GM12878 (cell line): ENCODE measurements around the gene SETBP1. TPM values are rescaled to one million over a fixed set of nuclear protein-coding genes. Genes with fewer than 3 reads are reported as not detected.

ENCODE experiments used
- ASH2L ChIP-seq: fragments of 300-600, 200-600 bp; sonication (generic); IDR thresholded peaks from 2 replicates; pipeline ENCODE4 v1.6.1; 2017; ENCODE audit warnings: low read depth, mild to moderate bottlenecking, borderline replicate concordance
- ATF7 ChIP-seq: fragments of 450-650 bp; IDR thresholded peaks from 2 replicates; pipeline ENCODE4 v1.6.1; 2016; ENCODE audit warnings: low read depth, mild to moderate bottlenecking
- BCL11A ChIP-seq: IDR thresholded peaks from 2 replicates; pipeline ENCODE4 v1.6.1; 2011; ENCODE audit warnings: low read depth, low read length
- CBX5 ChIP-seq: sonication (generic); IDR thresholded peaks from 2 replicates; pipeline ENCODE4 v1.6.1; 2016; ENCODE audit warnings: low read depth, moderate library complexity, mild to moderate bottlenecking, inconsistent platforms
- CREM ChIP-seq: IDR thresholded peaks from 2 replicates; pipeline ENCODE4 v1.6.1; 2014; ENCODE audit warnings: antibody characterized with exemption, low read depth
- EGR1 ChIP-seq, 2 experiments: IDR thresholded peaks; 1 replicate in 1 of 2; 2 replicates in 1 of 2; pipeline ENCODE4 v1.6.1; 2011 to 2012; ENCODE audit warnings: low read depth in 2 of 2, low read length in 2 of 2, borderline replicate concordance in 1 of 2, mild to moderate bottlenecking in 1 of 2, moderate library complexity in 1 of 2
- FOXM1 ChIP-seq: IDR thresholded peaks from 2 replicates; pipeline ENCODE4 v1.6.1; 2012; ENCODE audit warnings: low read depth, mild to moderate bottlenecking, inconsistent platforms, low read length, moderate library complexity
- HDAC2 ChIP-seq: fragments of 200-600 bp; sonication (generic); IDR thresholded peaks from 2 replicates; pipeline ENCODE4 v1.6.1; 2017
- KAT2A ChIP-seq: conservative IDR thresholded peaks from 2 replicates; pipeline ENCODE4 v1.6.1; 2011; ENCODE audit warnings: low read depth, low read length; ENCODE audit not compliant: control insufficient read depth
- KLF5 ChIP-seq: fragments of 450-650 bp; IDR thresholded peaks from 2 replicates; pipeline ENCODE4 v1.6.1; 2014; ENCODE audit warnings: mild to moderate bottlenecking; ENCODE audit not compliant: partially characterized antibody
- NR2F1 ChIP-seq: fragments of 450-650 bp; conservative IDR thresholded peaks from 2 replicates; pipeline ENCODE4 v1.6.1; 2017; ENCODE audit warnings: mild to moderate bottlenecking
- RAD21 ChIP-seq: IDR thresholded peaks from 2 replicates; pipeline ENCODE4 v1.6.1; 2011; ENCODE audit warnings: mild to moderate bottlenecking, low read depth, low read length, moderate library complexity; ENCODE audit not compliant: insufficient read depth
- SPI1 ChIP-seq: IDR thresholded peaks from 2 replicates; pipeline ENCODE4 v1.6.1; 2011; ENCODE audit warnings: low read depth, mild to moderate bottlenecking, low read length, moderate library complexity, borderline replicate concordance; ENCODE audit not compliant: insufficient read depth
- WRNIP1 ChIP-seq: IDR thresholded peaks from 2 replicates; pipeline ENCODE4 v1.6.1; 2011; ENCODE audit warnings: low read depth, low read length, improper control_type of control experiment, borderline replicate concordance
- YY1 ChIP-seq: IDR thresholded peaks from 2 replicates; pipeline ENCODE4 v1.6.1; 2011; ENCODE audit warnings: low read depth, mild to moderate bottlenecking, low read length
- ZNF622 ChIP-seq: fragments of 450-650 bp; IDR thresholded peaks from 2 replicates; pipeline ENCODE4 v1.6.1; 2017; ENCODE audit warnings: mild to moderate bottlenecking, inconsistent platforms
- polyA plus RNA-seq, 11 experiments: library from polyadenylated mRNA; depleted of rRNA in 4 of 11; unstranded in 6 of 11; stranded (reverse) in 5 of 11; fragments of >200 nt; fragmentation: Nextera tagmentation in 4 of 11; fragmentation: Illumina TruSeq in 1 of 11; extraction: Ambion mirVana in 4 of 11; extraction: Trizol in 1 of 11; gene quantifications; 1 replicate in 1 of 11; 2 replicates in 10 of 11; pipeline versions ENCODE4 v1.2.1 to v1.2.3, GENCODE V29; 2011 to 2016; ENCODE audit warnings: inconsistent platforms in 2 of 11, missing spikeins in 2 of 11, low read depth in 1 of 11
- total RNA-seq, 4 experiments: library from RNA; depleted of rRNA in 3 of 4; stranded (reverse); fragments of >200 nt in 3 of 4; fragmentation: Illumina TruSeq in 1 of 4; extraction: Trizol in 1 of 4; gene quantifications; 2 replicates each; pipeline versions ENCODE4 v1.2.1 to v1.2.3, GENCODE V29; 2013 to 2021
- TF ChIP-seq, protein P1 (sequence below), 3 experiments: IDR thresholded peaks in 2 of 3; conservative IDR thresholded peaks in 1 of 3; 2 replicates each; pipeline ENCODE4 v1.5.1; 2011; ENCODE audit warnings: low read depth in 3 of 3, low read length in 3 of 3, mild to moderate bottlenecking in 3 of 3, control low read depth in 2 of 3, moderate library complexity in 2 of 3, inconsistent platforms in 1 of 3, mixed read lengths in 1 of 3; ENCODE audit not compliant: control insufficient read depth in 2 of 3, insufficient read depth in 1 of 3; ENCODE audit errors: extremely low read depth in 1 of 3
- TF ChIP-seq, protein P2 (sequence below): fragments of 150-350 bp; IDR thresholded peaks from 2 replicates; pipeline ENCODE4 v1.6.1; 2016; ENCODE audit warnings: low read depth, low read length

Gene SETBP1
- total and polyA plus RNA-seq, 10 of the 15 experiments (the other 5 are each of a cell fraction or from before 2014, with no cell fraction given), result 0.99 to 29.7 (median 8.3) TPM

DNA sequence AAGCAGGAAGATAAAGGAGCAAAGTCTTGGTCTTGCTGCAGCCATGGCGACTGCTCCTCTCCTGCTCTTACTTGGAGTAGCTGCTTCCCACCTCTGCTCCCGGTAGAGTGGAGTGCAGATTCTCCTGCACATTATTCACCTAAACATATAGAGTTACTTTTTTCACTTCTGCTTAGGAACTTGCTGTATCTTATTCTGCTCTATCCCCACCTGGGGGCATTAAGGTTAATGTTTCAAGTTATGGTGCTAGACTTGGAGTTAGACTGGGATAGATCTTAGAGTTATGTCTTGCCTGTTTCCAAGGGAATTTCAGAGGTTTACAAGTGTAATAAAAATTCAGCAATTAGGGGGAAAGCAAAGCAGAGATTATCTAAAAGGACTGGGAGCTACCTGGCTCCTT, 144.2 kb downstream of the SETBP1 start (continued):
- no peak for TF ChIP-seq FOXM1
- TF ChIP-seq KAT2A, result no peak
- 0 out of 2 replicates have a peak, but pooled peaks have one; percentile 11 for TF ChIP-seq SPI1
- no peak for TF ChIP-seq ASH2L
- no peak for TF ChIP-seq ZNF622
- TF ChIP-seq EGR1 (IDR thresholded peaks at IDR 0.05; ENCODE audit: borderline replicate concordance in 1 of 2, low read depth in 2 of 2, low read length in 2 of 2), result no peak
- TF ChIP-seq CBX5, result no peak
- TF ChIP-seq, protein P1, sequence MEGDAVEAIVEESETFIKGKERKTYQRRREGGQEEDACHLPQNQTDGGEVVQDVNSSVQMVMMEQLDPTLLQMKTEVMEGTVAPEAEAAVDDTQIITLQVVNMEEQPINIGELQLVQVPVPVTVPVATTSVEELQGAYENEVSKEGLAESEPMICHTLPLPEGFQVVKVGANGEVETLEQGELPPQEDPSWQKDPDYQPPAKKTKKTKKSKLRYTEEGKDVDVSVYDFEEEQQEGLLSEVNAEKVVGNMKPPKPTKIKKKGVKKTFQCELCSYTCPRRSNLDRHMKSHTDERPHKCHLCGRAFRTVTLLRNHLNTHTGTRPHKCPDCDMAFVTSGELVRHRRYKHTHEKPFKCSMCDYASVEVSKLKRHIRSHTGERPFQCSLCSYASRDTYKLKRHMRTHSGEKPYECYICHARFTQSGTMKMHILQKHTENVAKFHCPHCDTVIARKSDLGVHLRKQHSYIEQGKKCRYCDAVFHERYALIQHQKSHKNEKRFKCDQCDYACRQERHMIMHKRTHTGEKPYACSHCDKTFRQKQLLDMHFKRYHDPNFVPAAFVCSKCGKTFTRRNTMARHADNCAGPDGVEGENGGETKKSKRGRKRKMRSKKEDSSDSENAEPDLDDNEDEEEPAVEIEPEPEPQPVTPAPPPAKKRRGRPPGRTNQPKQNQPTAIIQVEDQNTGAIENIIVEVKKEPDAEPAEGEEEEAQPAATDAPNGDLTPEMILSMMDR (IDR thresholded peaks at IDR 0.05 in 2 of 3, conservative IDR thresholded peaks at IDR 0.05 in 1 of 3; ENCODE audit: control insufficient read depth in 2 of 3, extremely low read depth in 1 of 3, insufficient read depth in 1 of 3, low read depth in 3 of 3, low read length in 3 of 3), result 0 out of 6 replicates have a peak, but pooled peaks of 1 of the 3 experiments have one; percentile 6
- TF ChIP-seq RAD21, result peak; percentile 56
- no peak for TF ChIP-seq HDAC2
- no peak for TF ChIP-seq WRNIP1
- TF ChIP-seq, protein P2, sequence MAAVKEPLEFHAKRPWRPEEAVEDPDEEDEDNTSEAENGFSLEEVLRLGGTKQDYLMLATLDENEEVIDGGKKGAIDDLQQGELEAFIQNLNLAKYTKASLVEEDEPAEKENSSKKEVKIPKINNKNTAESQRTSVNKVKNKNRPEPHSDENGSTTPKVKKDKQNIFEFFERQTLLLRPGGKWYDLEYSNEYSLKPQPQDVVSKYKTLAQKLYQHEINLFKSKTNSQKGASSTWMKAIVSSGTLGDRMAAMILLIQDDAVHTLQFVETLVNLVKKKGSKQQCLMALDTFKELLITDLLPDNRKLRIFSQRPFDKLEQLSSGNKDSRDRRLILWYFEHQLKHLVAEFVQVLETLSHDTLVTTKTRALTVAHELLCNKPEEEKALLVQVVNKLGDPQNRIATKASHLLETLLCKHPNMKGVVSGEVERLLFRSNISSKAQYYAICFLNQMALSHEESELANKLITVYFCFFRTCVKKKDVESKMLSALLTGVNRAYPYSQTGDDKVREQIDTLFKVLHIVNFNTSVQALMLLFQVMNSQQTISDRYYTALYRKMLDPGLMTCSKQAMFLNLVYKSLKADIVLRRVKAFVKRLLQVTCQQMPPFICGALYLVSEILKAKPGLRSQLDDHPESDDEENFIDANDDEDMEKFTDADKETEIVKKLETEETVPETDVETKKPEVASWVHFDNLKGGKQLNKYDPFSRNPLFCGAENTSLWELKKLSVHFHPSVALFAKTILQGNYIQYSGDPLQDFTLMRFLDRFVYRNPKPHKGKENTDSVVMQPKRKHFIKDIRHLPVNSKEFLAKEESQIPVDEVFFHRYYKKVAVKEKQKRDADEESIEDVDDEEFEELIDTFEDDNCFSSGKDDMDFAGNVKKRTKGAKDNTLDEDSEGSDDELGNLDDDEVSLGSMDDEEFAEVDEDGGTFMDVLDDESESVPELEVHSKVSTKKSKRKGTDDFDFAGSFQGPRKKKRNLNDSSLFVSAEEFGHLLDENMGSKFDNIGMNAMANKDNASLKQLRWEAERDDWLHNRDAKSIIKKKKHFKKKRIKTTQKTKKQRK, result no peak
- TF ChIP-seq ATF7, result no peak
- TF ChIP-seq BCL11A, result no peak
- no peak for TF ChIP-seq YY1
- TF ChIP-seq NR2F1, result no peak
- no peak for TF ChIP-seq KLF5
- no peak for TF ChIP-seq CREM
- TF ChIP-seq, all 136 proteins: peak for 4
